Measurements from ENCODE around the gene PLCB4. TPM values are rescaled to one million over a fixed set of nuclear protein-coding genes. Genes with fewer than 3 reads are reported as not detected.
"Not testable (repeated sequence)": the region's sequence is repeated elsewhere in the genome, so short reads cannot be mapped to it uniquely, and the experiment has no call there.

PLCB4 gene
- total RNA-seq, 2 donors from 2014 or later: not detected

GRCh38 chr20:9141921-9142320 lies 73.0 kb downstream of the PLCB4 start:
- no peak for DNase-seq
- no peak for ATAC-seq (replicated peaks in 1 of 2)
- Mint-ChIP-seq H3K27ac (no peak overlapping the region), H3K9me3 (peaks cover 16 to 17% of the 10 kb centered on the region in 2 donors), H3K27me3 (ENCODE audit: low read depth) (no peaks in the 10 kb centered on the region), H3K36me3 (ENCODE audit: insufficient read depth in 2 of 2) (no peaks in the 10 kb centered on the region), H3K4me1 (ENCODE audit: low read depth) (no peaks in the 10 kb centered on the region), H3K4me3 (no peak overlapping the region)

- H3K9me3 Mint-ChIP-seq: peaks cover 16 to 17% of the 10 kb centered on the region in 2 donors
Measured at GRCh38 chr20:9142809-9143208, 73.9 kb downstream of the PLCB4 start.

GRCh38 chr20:9143926-9144325 lies 75.0 kb downstream of the PLCB4 start:
- Mint-ChIP-seq H3K27me3 (ENCODE audit: low read depth) (no peaks in the 10 kb centered on the region), H3K4me3 (no peak overlapping the region)
- ATAC-seq (replicated peaks in 1 of 2): no peak

More at GRCh38 chr20:9142809-9143208, 73.9 kb downstream of the PLCB4 start:
- Mint-ChIP-seq H3K27me3 (ENCODE audit: low read depth) (no peaks in the 10 kb centered on the region), H3K4me3 (no peak overlapping the region), H3K27ac (no peak overlapping the region), H3K4me1 (ENCODE audit: low read depth) (no peaks in the 10 kb centered on the region), H3K36me3 (ENCODE audit: insufficient read depth in 2 of 2) (no peaks in the 10 kb centered on the region)
- ATAC-seq (replicated peaks in 1 of 2) (no peak), DNase-seq (no peak)

GRCh38 chr20:9144643-9145042 lies 75.8 kb downstream of the PLCB4 start:
- peaks cover 15 to 16% of the 10 kb centered on the region in 2 donors for H3K9me3 Mint-ChIP-seq
- no peak for ATAC-seq (replicated peaks in 1 of 2)
- H3K4me1 Mint-ChIP-seq (ENCODE audit: low read depth): no peaks in the 10 kb centered on the region
- DNase-seq: no peak
- no peaks in the 10 kb centered on the region for H3K36me3 Mint-ChIP-seq (ENCODE audit: insufficient read depth in 2 of 2)
- H3K4me3 Mint-ChIP-seq: no peak overlapping the region
- no peak overlapping the region for H3K27ac Mint-ChIP-seq
- no peaks in the 10 kb centered on the region for H3K27me3 Mint-ChIP-seq (ENCODE audit: low read depth)

More at GRCh38 chr20:9143926-9144325, 75.0 kb downstream of the PLCB4 start:
- H3K27ac Mint-ChIP-seq: no peak overlapping the region
- H3K4me1 Mint-ChIP-seq (ENCODE audit: low read depth): no peaks in the 10 kb centered on the region
- H3K36me3 Mint-ChIP-seq (ENCODE audit: insufficient read depth in 2 of 2): no peaks in the 10 kb centered on the region
- no peak for DNase-seq
- H3K9me3 Mint-ChIP-seq: peaks cover 15 to 17% of the 10 kb centered on the region in 2 donors

- Mint-ChIP-seq H3K27ac (no peak overlapping the region), H3K27me3 (ENCODE audit: low read depth) (no peaks in the 10 kb centered on the region), H3K9me3 (peaks cover 14 to 15% of the 10 kb centered on the region in 2 donors), H3K36me3 (ENCODE audit: insufficient read depth in 2 of 2) (no peaks in the 10 kb centered on the region), H3K4me3 (no peak overlapping the region), H3K4me1 (ENCODE audit: low read depth) (no peaks in the 10 kb centered on the region)
- DNase-seq (no peak), ATAC-seq (replicated peaks in 1 of 2) (no peak)
Measured at GRCh38 chr20:9145142-9145541, 76.3 kb downstream of the PLCB4 start.

- H3K36me3 Mint-ChIP-seq (ENCODE audit: insufficient read depth in 2 of 2): no peaks in the 10 kb centered on the region
- ATAC-seq (replicated peaks in 1 of 2): no peak
- no peak overlapping the region for H3K4me3 Mint-ChIP-seq
- no peak overlapping the region for H3K27ac Mint-ChIP-seq
- no peak for DNase-seq
- H3K4me1 Mint-ChIP-seq (ENCODE audit: low read depth): no peaks in the 10 kb centered on the region
- H3K27me3 Mint-ChIP-seq (ENCODE audit: low read depth): no peaks in the 10 kb centered on the region
- peaks cover 12 to 16% of the 10 kb centered on the region in 2 donors for H3K9me3 Mint-ChIP-seq
Measured at GRCh38 chr20:9146649-9147048, 77.8 kb downstream of the PLCB4 start.

GRCh38 chr20:9147547-9148024 lies 78.7 kb downstream of the PLCB4 start:
- no peaks in the 10 kb centered on the region for H3K4me1 Mint-ChIP-seq (ENCODE audit: low read depth)
- no peak overlapping the region for H3K4me3 Mint-ChIP-seq
- peaks cover 11 to 17% of the 10 kb centered on the region in 2 donors for H3K9me3 Mint-ChIP-seq
- H3K36me3 Mint-ChIP-seq (ENCODE audit: insufficient read depth in 2 of 2): no peaks in the 10 kb centered on the region
- H3K27ac Mint-ChIP-seq: no peak overlapping the region
- no peak for DNase-seq
- no peak for ATAC-seq (replicated peaks in 1 of 2)
- H3K27me3 Mint-ChIP-seq (ENCODE audit: low read depth): no peaks in the 10 kb centered on the region

- Mint-ChIP-seq H3K27ac (no peak overlapping the region), H3K36me3 (ENCODE audit: insufficient read depth in 2 of 2) (no peaks in the 10 kb centered on the region), H3K4me3 (no peak overlapping the region), H3K4me1 (ENCODE audit: low read depth) (no peaks in the 10 kb centered on the region), H3K27me3 (ENCODE audit: low read depth) (no peaks in the 10 kb centered on the region), H3K9me3 (peaks cover 8 to 13% of the 10 kb centered on the region in 2 donors)
- DNase-seq (no peak), ATAC-seq (replicated peaks in 1 of 2) (no peak)
Measured at GRCh38 chr20:9148291-9148690, 79.4 kb downstream of the PLCB4 start.

GRCh38 chr20:9149087-9149486 lies 80.2 kb downstream of the PLCB4 start:
- Mint-ChIP-seq H3K9me3 (peaks cover 9 to 13% of the 10 kb centered on the region in 2 donors), H3K27me3 (ENCODE audit: low read depth) (no peaks in the 10 kb centered on the region), H3K4me3 (no peak overlapping the region), H3K27ac (no peak overlapping the region), H3K4me1 (ENCODE audit: low read depth) (no peaks in the 10 kb centered on the region), H3K36me3 (ENCODE audit: insufficient read depth in 2 of 2) (no peaks in the 10 kb centered on the region)
- no peak for ATAC-seq (replicated peaks in 1 of 2)
- no peak for DNase-seq

GRCh38 chr20:9149796-9150195 lies 80.9 kb downstream of the PLCB4 start:
- ATAC-seq (replicated peaks in 1 of 2) (no peak), DNase-seq (no peak)
- H3K36me3 Mint-ChIP-seq (ENCODE audit: insufficient read depth in 2 of 2): no peaks in the 10 kb centered on the region
- H3K4me1 Mint-ChIP-seq (ENCODE audit: low read depth): no peaks in the 10 kb centered on the region
- H3K4me3 Mint-ChIP-seq: no peak overlapping the region
- no peak overlapping the region for H3K27ac Mint-ChIP-seq
- H3K27me3 Mint-ChIP-seq (ENCODE audit: low read depth): no peaks in the 10 kb centered on the region
- peaks cover 10 to 14% of the 10 kb centered on the region in 2 donors for H3K9me3 Mint-ChIP-seq

- Mint-ChIP-seq H3K27me3 (ENCODE audit: low read depth) (no peaks in the 10 kb centered on the region), H3K36me3 (ENCODE audit: insufficient read depth in 2 of 2) (no peaks in the 10 kb centered on the region), H3K9me3 (peaks cover 8 to 17% of the 10 kb centered on the region in 2 donors), H3K4me1 (ENCODE audit: low read depth) (no peaks in the 10 kb centered on the region), H3K27ac (no peak overlapping the region), H3K4me3 (no peak overlapping the region)
- no peak for DNase-seq
- ATAC-seq (replicated peaks in 1 of 2): no peak
Measured at GRCh38 chr20:9150679-9151078, 81.8 kb downstream of the PLCB4 start.

- peaks cover 4 to 17% of the 10 kb centered on the region in 2 donors for H3K9me3 Mint-ChIP-seq
- not testable (repeated sequence) for H3K36me3 Mint-ChIP-seq (ENCODE audit: insufficient read depth in 2 of 2); H3K27ac Mint-ChIP-seq; DNase-seq; H3K4me1 Mint-ChIP-seq (ENCODE audit: low read depth); H3K27me3 Mint-ChIP-seq (ENCODE audit: low read depth); H3K4me3 Mint-ChIP-seq; ATAC-seq (replicated peaks in 1 of 2)
Measured at GRCh38 chr20:9152139-9152538, 83.3 kb downstream of the PLCB4 start.

GRCh38 chr20:9154464-9155024 lies 85.7 kb downstream of the PLCB4 start:
- no peaks in the 10 kb centered on the region for H3K27me3 Mint-ChIP-seq (ENCODE audit: low read depth)
- no peak for DNase-seq
- H3K36me3 Mint-ChIP-seq (ENCODE audit: insufficient read depth in 2 of 2): no peaks in the 10 kb centered on the region
- ATAC-seq (replicated peaks in 1 of 2): no peak
- no peaks in the 10 kb centered on the region for H3K4me1 Mint-ChIP-seq (ENCODE audit: low read depth)
- peaks cover 4 to 15% of the 10 kb centered on the region in 2 donors for H3K9me3 Mint-ChIP-seq
- H3K4me3 Mint-ChIP-seq: no peak overlapping the region
- no peak overlapping the region for H3K27ac Mint-ChIP-seq

All from activated T-cell treated with anti-CD3 and anti-CD28 coated beads, Interleukin-2, amount 50 U/mL, for 72 hours (primary cell).